Panc1 (cell line): ENCODE measurements around the gene SPHKAP. TPM values are rescaled to one million over a fixed set of nuclear protein-coding genes. Genes with fewer than 3 reads are reported as not detected.

Experiments
- ATAC-seq: fragments of 200-7000 bp; cut with Tn5 transposase; 2 replicates; pipeline ENCODE4 v1.9.1; 2020; ENCODE audit warnings: mild to moderate bottlenecking, moderate library complexity
- BruUV-seq: library from RNA; stranded (reverse); fragments of 400-500 nt; replicated peaks from 2 replicates; lab custom pipeline; 2021; lab: Mats Ljungman, UMichigan
- CTCF ChIA-PET: fragments of 300-600 bp; sonication (Branson Sonifier 250); formaldehyde crosslinking; loops from one replicate; lab custom pipeline; 2022; ENCODE audit warnings: antibody characterized with exemption; lab: Charles Lee
- POLR2A ChIA-PET: fragments of 300-600 bp; sonication (Branson Sonifier 250); formaldehyde crosslinking; loops from one replicate; lab custom pipeline; 2022; ENCODE audit warnings: antibody characterized with exemption; lab: Charles Lee
- DNase-seq: peaks from one replicate; pipeline ENCODE4 v3.0.0-alpha.2; 2010; ENCODE audit warnings: low read depth, low spot score
- H3K27ac ChIP-seq: 2 replicates; pipeline ENCODE4 v1.5.1; 2011; ENCODE audit warnings: mild to moderate bottlenecking, low read length, inconsistent platforms
- H3K27me3 ChIP-seq: fragments of 200-500 bp; sonication (Bioruptor generic); 2 replicates; pipeline ENCODE4 v1.6.0; 2014; ENCODE audit warnings: low read length, inconsistent platforms; ENCODE audit not compliant: control insufficient read depth, insufficient read depth
- H3K36me3 ChIP-seq: fragments of 200-500 bp; sonication (Bioruptor generic); 2 replicates; pipeline ENCODE4 v1.5.1; 2014; ENCODE audit warnings: inconsistent platforms, mild to moderate bottlenecking, low read length, moderate library complexity; ENCODE audit not compliant: control insufficient read depth, insufficient read depth
- H3K4me1 ChIP-seq: 2 replicates; pipeline ENCODE4 v1.5.1; 2011; ENCODE audit warnings: inconsistent platforms, mild to moderate bottlenecking, low read length, moderate library complexity; ENCODE audit not compliant: control insufficient read depth, insufficient read depth
- H3K4me3 ChIP-seq, 2 experiments: 2 replicates each; pipeline ENCODE4 v1.5.1; 2011 to 2012; ENCODE audit warnings: low read depth in 2 of 2, low read length in 2 of 2, mild to moderate bottlenecking in 2 of 2, inconsistent platforms in 1 of 2, moderate library complexity in 1 of 2
- H3K9me3 ChIP-seq: fragments of 200-500 bp; sonication (Bioruptor generic); 2 replicates; pipeline ENCODE4 v1.5.1; 2014; ENCODE audit warnings: low read depth, mild to moderate bottlenecking, inconsistent platforms, low read length, moderate library complexity; ENCODE audit not compliant: control insufficient read depth, insufficient read depth
- POLR2AphosphoS5 ChIP-seq: IDR thresholded peaks from 2 replicates; pipeline ENCODE4 v1.6.1; 2012; ENCODE audit warnings: mild to moderate bottlenecking, low read depth, low read length, moderate library complexity
- SIN3A ChIP-seq: IDR thresholded peaks from 2 replicates; pipeline ENCODE4 v1.6.1; 2012; ENCODE audit warnings: low read depth, mild to moderate bottlenecking, low read length, moderate library complexity, borderline replicate concordance; ENCODE audit not compliant: insufficient read depth
- TCF7L2 ChIP-seq: IDR thresholded peaks from 2 replicates; pipeline ENCODE4 v1.6.1; 2011; ENCODE audit warnings: mild to moderate bottlenecking, low read depth, low read length, inconsistent platforms
- in situ Hi-C: cut with HindIII; loops from 2 replicates; pipeline ENCODE4 v1.10.0; 2016; ENCODE audit warnings: low sequenced_read_pairs, low pct_unique_long_range_greater_than_20kb
- intact Hi-C: fragments of 100-400 bp; cut with micrococcal nuclease; formaldehyde crosslinking; loops from one replicate; pipeline ENCODE4 v1.10.0; 2022; ENCODE audit not compliant: unreplicated experiment
- total RNA-seq: library from RNA; stranded (reverse); gene quantifications from one replicate; pipeline ENCODE4 v1.2.1, GENCODE V29; 2021; ENCODE audit not compliant: unreplicated experiment
- TF ChIP-seq, protein P1 (sequence below): fragments of 450-650 bp; IDR thresholded peaks from 2 replicates; pipeline ENCODE4 v1.5.1; 2017; ENCODE audit warnings: mild to moderate bottlenecking
- TF ChIP-seq, protein P2 (sequence below), 2 experiments: IDR thresholded peaks; 2 replicates each; pipeline ENCODE4 v1.6.1; 2011 to 2012; ENCODE audit warnings: low read depth in 2 of 2, control low read depth in 1 of 2, low read length in 1 of 2, mild to moderate bottlenecking in 1 of 2, moderate library complexity in 1 of 2; ENCODE audit not compliant: insufficient read depth in 1 of 2

Gene SPHKAP
- total RNA-seq, 1 experiment from 2014 or later = not detected

DNA sequence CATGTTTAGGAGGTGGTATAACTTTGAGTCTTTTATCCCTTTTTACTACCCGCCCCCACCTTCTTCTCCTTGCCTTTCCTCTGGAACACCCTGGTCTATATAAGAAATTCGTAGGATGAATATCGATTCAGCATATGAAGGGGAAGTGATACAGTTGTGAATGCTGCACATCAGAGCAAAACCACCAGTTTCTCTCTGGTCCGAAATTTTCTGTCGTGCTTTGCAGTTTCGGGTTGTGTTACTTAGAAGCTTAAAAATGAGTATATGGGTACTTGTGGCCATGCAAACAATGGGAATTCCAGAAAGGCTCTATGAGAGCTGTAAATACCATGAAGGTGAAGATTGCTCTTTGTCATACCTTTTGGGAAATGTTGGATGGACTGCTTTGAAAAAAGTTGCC lies 249.5 kb downstream of the SPHKAP start:
- in situ Hi-C loops = no loop called here
- Histone ChIP-seq H3K4me1 (no peaks in the 10 kb centered on the region), H3K4me3 (no peak overlapping the region), H3K36me3 (no peaks in the 10 kb centered on the region), H3K27ac (no peak overlapping the region), H3K27me3 (no peaks in the 10 kb centered on the region), H3K9me3 (no peaks in the 10 kb centered on the region)
- intact Hi-C loops = no loop called here
- no peak for TF ChIP-seq TCF7L2
- TF ChIP-seq, protein P1, sequence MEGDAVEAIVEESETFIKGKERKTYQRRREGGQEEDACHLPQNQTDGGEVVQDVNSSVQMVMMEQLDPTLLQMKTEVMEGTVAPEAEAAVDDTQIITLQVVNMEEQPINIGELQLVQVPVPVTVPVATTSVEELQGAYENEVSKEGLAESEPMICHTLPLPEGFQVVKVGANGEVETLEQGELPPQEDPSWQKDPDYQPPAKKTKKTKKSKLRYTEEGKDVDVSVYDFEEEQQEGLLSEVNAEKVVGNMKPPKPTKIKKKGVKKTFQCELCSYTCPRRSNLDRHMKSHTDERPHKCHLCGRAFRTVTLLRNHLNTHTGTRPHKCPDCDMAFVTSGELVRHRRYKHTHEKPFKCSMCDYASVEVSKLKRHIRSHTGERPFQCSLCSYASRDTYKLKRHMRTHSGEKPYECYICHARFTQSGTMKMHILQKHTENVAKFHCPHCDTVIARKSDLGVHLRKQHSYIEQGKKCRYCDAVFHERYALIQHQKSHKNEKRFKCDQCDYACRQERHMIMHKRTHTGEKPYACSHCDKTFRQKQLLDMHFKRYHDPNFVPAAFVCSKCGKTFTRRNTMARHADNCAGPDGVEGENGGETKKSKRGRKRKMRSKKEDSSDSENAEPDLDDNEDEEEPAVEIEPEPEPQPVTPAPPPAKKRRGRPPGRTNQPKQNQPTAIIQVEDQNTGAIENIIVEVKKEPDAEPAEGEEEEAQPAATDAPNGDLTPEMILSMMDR = no peak
- TF ChIP-seq, protein P2, sequence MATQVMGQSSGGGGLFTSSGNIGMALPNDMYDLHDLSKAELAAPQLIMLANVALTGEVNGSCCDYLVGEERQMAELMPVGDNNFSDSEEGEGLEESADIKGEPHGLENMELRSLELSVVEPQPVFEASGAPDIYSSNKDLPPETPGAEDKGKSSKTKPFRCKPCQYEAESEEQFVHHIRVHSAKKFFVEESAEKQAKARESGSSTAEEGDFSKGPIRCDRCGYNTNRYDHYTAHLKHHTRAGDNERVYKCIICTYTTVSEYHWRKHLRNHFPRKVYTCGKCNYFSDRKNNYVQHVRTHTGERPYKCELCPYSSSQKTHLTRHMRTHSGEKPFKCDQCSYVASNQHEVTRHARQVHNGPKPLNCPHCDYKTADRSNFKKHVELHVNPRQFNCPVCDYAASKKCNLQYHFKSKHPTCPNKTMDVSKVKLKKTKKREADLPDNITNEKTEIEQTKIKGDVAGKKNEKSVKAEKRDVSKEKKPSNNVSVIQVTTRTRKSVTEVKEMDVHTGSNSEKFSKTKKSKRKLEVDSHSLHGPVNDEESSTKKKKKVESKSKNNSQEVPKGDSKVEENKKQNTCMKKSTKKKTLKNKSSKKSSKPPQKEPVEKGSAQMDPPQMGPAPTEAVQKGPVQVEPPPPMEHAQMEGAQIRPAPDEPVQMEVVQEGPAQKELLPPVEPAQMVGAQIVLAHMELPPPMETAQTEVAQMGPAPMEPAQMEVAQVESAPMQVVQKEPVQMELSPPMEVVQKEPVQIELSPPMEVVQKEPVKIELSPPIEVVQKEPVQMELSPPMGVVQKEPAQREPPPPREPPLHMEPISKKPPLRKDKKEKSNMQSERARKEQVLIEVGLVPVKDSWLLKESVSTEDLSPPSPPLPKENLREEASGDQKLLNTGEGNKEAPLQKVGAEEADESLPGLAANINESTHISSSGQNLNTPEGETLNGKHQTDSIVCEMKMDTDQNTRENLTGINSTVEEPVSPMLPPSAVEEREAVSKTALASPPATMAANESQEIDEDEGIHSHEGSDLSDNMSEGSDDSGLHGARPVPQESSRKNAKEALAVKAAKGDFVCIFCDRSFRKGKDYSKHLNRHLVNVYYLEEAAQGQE (IDR thresholded peaks at IDR 0.05; ENCODE audit: insufficient read depth in 1 of 2, low read depth in 2 of 2, low read length in 1 of 2) = no peak
- TF ChIP-seq SIN3A = no peak
- TF ChIP-seq POLR2AphosphoS5 = no peak
- BruUV-seq = no TSS peak
- CTCF ChIA-PET = no interaction called here
- ATAC-seq (no peak), DNase-seq (no peak)
- POLR2A ChIA-PET = no interaction called here
